LoVo (cell line): Measurements from ENCODE around the gene KIF16B.
"Not testable (repeated sequence)": the region's sequence is repeated elsewhere in the genome, so short reads cannot be mapped to it uniquely, and the experiment has no call there.

Experiments used
- DNase-seq: peaks from one replicate; pipeline ENCODE4 v3.0.0-alpha.2; 2016; ENCODE audit warnings: low spot score

KIF16B gene

DNA sequence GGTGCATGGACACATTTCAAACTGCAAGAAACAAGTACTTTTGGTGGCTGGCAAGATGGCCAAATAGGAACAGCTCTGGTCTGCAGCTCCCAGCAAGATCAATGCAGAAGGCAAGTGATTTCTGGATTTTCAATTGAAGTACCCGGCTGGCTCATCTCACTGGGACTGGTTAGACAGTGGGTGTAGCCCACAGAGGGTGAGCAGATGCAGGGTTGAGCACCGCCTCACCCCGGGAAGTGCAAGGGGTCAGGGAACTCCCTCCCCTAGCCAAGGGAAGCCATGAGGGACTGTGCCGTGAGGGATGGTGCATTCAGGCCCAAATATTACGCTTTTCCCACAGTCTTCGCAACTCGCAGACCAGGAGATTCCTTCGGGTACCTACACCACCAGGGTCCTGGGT is 53.6 kb downstream of the KIF16B start:
- DNase-seq, result not testable (repeated sequence)

DNA sequence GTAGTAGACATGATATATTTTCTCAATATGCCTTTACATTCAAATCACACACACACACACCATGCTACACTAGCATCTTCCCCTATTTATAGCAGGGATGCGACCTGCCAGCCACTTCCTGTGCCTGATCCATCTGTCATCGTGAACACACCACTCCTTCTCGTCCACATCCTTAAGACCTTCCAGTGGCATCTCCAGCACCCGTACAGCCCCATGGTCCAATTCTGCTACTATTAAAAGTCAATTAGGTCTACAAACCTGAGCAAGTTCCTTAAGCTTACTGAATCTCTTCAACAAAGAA is 54.5 kb downstream of the KIF16B start:
- DNase-seq, result no peak

DNA sequence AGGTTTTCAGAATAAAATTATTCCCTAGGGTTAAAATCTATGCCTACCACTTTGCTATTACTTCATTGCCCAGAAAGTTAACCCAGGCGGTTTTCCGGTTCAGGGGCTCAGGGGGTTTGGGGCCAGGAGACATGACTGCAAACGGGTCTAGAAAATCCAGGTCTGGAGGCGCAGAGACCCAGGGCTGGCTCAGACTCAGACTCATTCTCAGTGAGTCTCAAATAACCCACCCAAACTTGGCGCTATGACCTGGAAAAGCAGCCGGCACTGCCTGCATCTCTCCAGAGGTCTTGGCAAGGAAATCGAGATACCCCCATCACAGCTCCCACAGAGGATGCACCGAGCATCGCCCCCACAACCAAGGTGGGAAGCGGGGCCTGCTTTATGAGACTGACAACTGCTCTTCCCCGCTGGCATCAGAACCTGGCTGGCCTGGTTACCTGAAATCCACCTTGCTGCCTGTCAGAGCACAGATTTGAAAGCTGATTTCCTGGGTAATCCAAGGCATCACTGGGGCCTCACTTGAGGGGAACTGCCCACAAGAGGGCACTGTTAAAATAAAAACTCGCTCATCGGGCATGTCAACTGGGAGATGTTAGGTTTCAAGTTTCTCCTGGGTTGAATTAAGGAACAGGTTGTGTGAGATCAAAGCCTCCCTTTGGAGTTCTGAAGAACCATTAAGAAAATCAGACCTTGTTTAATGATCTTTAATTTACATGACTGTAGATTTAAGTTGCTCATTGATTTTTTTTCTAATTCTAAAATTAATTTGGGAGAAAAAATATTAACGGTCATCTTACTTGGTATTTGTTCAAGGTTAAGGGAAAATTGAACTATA is 55.1 kb downstream of the KIF16B start:
- peak; percentile 50 for DNase-seq

DNA sequence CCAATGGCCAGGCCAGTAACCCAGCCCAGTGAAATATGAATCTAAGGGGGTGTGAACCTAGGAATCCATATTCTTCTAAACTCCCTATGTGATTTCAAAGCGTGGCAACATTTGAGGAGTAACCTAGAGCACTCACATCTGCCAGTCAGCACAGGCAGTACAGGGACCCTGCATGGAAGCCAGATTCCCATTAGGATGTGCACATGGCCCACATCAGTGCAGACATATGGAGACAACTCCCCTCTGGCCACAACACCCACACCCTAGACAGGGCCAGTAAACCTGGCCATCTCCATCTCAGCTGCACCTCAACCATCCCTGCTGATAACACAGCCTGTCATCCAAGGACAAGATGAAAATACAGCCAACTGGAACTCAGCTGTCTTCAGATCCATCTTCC is 56.5 kb downstream of the KIF16B start:
- DNase-seq, result no peak

DNA sequence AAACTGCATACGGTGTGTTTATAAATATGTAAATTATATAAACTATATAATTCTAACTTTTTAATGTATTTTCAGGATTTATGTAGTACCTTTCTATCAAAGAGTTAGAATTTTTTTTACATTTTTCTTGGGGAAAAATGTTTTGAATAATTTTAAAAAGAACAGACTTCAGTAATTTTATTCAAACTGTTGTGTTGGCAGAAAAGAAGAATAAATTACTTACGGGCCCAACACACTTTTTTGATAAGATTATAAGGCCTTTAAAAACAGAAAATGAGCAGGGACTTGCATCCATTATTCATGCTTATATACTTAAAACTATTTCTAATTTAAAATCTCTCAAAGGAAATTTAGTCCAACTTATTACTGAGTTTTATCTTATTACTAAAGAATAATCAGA is 58.2 kb downstream of the KIF16B start:
- DNase-seq, result no peak

DNA sequence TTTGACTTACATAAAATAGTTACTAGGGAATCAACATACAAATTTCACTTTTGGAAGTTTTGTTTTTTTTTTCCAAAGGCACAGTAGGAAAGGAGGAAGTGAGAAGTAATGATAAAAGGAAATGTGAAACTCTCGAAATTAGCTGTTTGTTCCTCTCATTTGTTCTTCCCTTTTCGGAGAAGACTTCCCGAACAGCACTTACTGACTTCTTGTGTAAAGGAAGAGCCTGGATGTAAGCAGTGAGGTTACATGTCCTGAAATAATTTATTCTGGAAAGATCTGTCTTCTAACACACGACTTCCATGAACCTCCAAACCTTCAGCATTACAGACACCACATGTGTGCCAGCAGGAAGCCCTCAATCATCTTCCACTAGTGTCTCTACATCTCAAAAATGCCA is 59.1 kb downstream of the KIF16B start:
- DNase-seq, result no peak

DNA sequence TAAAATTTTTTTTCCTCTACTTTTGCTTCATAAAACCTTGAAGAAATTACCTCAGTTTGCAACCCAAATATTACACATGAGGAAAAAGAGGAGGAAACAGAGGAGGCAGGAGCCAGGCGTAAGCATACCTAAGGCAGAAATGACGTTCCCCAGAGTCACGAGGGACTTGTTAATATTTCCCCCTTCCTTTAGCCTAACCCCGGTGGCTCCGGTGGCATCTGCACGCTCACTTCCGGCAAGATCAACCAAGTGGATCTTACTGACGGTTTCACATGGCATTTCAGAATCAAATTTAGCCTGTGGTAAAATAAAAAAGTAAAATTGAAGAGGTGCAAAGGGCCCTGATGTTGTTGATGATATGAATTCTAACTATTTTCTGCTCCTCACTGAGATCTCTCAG is 67.4 kb downstream of the KIF16B start:
- no peak for DNase-seq

DNA sequence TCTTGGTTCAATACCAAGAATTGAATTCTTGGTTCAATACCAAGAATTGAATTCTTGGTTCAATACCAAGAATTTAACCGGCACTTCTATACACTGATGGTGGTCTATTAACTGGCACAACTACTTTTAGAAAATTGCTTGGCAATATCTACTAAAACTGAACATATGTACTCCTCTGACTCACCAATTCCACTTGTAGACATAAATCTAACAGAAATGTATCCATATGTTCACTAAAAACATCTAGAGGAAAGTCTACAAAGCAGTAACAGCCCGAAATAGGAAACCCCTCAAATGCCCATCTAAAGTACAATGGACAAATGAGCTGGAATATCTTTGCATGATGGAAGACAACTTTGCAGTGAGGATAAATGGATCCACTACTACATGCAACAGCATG is 71.9 kb downstream of the KIF16B start:
- DNase-seq, result no peak

DNA sequence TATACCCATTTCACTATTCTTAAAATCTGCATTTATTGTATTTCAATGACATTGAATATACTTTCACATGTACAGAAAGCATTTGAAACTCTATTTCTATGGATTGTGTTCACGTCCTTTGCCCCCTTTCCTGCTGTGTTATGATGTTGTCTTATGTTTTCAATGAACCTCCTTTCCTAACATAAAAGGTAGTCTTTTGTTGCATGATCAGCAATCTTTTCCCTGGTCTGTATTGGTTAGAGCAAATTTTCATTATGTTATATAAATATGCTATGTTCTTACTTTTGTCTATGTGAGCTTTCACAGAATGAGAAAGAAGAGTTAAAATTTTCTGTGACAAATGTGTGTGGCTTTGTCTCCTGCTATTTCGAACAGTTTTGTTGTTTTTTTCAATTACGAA is 73.1 kb downstream of the KIF16B start:
- DNase-seq, result no peak

DNA sequence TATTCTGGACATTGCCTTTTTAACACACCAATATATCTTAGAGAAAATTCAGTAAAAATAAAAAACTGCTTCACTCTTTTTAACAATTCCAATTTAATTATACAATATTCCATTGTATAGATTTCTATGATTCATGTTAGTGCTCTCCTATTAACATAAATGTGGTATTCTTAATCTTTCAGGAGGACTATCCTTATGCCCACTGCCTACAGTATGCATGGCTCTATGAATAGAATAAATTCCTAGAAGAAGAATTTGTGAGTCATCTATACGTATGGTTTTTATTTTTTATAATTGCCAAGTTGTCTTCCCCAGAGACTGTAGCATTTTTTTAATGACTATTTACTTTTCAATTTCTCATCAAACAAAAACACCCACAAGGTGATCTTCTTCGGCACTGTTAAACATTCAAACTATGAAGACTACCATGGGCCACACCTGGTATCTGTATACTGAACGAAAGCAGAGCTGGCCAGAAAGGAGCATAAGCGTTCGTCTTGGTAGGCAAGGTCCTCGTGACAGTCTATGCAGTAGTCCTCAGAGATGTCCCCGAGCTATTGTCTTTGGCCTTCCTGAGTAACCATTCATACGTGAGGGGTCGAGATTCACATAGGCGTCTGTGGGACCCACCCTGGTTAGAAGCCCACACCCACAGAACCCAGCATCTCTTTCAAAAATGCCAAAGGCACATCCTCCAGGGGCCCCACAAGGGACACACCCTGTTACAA is 74.6 kb downstream of the KIF16B start:
- DNase-seq, result no peak

DNA sequence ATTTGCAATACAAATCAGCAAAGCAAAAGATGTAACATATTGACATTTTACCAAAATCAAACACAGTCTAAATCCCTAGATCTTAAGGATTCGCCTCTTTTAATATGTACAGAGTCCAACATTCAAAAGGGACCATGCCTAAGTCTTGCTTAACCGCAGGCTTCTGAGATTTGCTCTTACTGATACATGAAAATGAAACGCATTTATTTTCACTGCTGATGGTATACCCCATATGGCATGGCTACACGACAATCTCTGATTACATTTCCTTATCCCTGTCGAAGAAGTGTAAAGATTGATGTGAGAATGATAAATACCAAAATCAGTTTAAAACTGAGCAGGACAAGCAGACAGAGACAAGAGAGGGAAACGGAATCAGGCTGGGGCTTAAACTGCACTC is 75.4 kb downstream of the KIF16B start:
- no peak for DNase-seq

DNA sequence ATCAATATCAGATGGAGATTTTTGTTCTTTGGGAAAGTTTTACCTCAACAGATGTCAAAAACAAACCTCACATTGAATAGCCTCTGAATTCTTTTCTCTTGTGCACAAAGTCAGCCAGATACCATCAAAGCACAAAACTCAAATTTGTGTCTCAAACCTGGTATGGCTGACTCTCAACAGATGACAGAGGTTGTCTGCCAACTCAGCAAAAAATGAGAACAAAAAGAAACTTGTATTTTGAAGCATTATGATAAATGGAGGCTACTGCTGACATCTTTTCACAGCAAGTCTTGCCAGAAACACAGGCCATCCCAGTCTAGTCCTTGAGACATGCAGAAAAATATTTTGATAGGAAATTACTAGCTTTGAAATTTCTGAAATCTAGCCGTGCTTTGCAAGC is 79.8 kb downstream of the KIF16B start:
- no peak for DNase-seq

DNA sequence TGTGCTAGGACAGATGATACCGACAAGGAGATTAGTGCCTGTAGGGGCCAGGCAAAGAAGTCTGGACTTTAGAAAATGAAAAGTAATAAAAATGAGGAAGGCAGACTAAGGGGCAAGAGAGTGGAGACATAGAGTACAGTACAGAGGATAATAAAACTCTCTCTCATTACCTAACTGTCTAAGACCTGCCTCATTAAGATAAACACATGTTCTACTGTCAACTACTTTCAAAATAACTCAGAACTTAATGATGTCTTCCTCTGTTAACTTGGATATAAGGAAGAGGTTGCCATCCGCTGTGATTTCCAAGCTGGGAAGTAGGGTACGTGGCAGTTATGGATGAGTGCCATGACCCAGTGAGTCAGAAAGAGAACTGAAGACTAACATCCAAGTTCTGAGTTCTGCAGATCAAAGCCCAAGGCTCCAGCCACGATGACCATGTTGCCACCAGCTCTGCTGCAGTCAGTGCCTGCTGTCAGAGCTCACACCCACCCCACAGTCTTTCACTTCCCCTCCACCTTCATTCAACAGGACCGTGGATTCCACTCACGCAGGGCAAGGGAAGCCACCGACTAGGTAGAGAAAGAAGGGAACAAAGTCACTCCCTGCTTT is 81.8 kb downstream of the KIF16B start:
- DNase-seq, result no peak

DNA sequence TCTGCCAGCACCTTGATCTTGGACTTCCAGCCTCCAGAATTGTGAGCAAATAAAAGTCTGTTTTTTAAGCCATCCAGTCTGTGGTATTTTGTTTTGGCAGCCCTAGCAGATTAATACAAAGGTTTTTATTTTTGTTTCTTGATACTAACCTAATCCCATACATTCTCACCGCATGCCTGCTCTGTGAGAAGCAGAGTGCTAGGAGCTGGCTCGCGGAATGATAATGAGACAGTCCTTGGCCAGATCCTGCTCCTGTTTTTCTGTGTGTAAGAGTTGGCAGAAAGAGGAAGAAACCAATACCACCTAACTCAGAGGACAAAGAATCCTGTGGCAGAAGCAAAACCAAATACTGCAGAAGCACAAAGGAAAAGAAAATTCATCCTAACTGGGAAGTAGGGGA is 82.6 kb downstream of the KIF16B start:
- DNase-seq, result no peak

DNA sequence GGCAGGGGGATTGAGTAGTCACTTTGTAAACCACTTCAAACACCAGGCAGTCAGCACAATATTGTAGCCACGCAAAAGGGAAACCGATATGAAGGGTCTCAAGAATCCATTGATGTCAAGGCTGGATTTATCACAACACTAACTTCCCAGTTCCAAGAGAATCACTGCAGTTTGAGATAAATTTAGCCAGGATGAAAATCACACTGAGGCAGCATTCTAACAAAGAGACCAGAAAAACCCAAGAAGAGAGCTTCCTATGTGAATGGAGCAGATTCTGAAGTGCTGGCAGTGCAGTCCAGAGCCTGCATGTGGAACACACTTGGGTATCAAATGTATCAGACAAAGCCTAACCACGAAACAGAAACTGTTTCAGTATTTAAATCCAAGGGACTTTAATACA is 84.6 kb downstream of the KIF16B start:
- DNase-seq, result no peak

DNA sequence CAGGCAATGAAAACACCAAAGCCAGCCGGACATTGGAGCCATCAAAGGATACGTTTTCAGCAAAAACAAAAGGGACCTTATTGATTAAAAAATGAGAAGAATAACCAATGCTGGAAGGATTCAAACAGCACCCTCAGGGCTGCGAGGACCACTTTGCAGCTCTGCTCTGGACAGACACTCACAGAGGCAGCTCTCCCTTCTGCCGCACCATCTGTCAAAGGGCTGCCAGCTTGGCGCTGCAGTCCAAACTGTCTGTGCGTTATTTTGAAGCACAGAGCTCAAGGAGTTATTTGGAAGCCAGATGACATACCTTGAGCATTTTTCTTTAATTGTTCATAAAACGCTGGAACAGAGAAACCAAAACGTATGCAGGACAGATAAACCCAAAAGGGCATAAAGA is 85.2 kb downstream of the KIF16B start:
- DNase-seq, result no peak

DNA sequence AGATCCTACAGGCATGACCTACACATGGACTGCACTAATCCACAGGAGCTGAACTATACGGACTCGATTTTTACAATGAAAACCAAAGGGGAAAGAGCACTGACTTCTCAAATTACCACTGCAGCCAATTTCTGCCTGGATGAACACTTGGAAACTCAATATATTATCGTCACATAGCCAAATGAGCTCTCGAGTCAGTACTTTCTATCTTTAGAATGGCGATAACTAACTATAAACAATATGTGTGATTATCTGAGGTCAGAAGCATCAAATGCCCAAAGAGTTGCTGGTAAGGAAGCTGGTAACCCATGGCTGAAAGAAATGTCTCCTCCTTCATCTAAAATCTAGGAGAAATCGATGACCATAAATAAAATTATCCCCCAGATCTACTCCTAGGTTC is 86.7 kb downstream of the KIF16B start:
- no peak for DNase-seq

DNA sequence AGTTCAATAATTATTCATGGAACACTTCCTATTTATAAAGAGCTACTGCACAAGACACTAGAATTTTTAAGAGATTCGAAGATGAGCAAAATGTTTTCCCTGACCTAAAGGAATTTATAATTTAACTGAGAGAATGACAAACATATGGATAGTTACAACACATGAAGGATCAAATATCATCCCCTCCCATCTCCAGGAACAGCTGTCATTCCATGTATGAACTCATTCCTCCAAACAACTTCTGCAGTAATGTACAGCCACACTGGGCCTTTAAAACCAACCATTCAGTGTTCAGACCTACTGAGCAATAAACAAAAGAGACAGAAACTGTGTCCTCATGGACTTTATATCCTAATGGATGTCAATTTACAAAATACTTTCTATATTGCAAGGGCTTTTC is 87.8 kb downstream of the KIF16B start:
- DNase-seq, result no peak

DNA sequence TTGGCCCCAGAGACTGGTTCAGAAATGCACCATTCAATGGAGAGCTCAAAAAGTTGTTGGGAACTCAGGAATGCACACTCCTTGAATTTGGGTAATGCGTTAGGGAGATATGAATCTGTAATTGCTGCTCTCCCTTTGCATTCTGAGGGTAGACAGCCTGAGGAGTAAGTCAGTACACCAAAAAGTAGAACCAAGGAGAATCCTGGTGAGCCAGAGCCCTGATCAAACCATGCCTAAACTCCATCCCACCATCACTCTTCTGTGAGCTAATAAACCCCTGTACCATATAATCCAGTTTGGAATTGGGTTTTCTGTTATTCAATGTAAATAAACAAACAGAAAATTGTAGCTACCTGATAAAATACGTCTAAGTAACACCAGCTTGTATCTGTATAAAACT is 90.2 kb downstream of the KIF16B start:
- DNase-seq, result no peak

DNA sequence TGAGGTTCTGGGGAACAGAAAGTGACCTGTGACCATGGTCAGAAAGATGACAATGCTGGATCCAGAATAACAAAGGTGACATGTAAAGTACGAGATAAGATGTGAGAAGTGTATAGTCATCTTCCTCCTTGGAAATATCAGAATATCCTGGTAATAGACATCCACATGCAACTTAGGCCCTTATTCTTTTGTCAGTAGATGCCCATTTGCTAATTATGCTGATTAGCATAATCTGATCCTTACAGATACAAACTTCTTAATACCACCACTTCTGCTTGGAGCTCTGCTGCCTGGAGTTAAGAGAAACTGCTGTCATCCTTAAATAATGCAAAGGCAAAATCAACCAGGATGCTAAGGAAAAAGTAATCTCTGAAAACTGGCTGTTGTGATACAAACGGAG is 91.3 kb downstream of the KIF16B start:
- DNase-seq, result no peak

DNA sequence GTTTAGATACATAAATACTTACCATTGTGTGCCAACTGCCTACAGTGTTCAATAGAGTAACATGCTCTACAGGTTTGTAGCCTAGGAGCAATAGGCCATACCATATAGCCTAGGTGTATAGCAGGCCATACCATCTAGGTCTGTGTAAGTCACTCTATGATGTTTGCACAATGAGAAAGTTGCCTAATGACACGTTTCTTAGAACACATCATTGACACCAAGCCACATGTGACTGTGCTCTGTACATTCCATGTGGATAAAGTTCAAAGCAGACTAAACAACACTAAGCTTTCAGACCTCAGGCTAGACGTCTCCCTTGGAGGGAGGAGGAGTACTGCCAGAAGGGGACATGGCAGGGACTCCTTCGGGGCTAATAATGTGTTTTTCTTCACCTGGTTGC is 93.6 kb downstream of the KIF16B start:
- no peak for DNase-seq

DNA sequence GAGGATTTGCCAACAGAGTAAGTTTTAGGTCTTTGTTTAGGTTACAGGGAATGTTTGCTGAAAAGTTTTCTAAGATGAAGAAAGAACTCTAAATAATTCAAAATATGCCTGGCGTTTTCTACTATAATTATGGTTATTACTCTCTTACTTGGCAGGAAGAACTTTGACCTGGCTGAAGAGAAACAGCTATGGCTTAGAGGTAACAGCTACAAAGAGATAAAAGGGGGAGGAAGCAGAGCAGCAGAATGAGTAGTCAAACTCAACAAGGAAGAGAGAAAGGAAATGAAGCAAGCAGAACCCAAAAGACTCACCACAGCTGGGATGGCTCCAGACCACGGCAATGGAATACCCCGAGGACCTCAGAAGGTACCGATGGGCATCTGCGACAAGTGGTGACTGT is 95.6 kb downstream of the KIF16B start:
- no peak for DNase-seq

DNA sequence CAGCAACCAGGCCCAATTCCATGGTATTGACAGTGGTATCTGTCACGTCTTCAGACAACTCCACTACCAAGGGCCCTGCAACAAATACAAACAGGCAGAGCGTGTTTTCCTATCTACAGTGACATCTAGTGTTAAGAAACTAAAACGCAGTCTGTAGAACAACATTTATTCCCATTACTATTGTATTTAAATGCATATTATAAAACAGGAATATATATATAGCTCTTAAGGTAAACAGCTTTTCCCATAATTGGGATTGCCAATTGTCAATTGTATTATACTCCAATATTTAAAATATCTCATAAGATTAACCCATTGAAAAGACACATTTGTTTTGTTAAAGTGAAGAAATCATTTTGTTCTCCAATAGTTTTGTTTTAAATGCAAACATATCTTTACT is 97.2 kb downstream of the KIF16B start:
- DNase-seq, result peak; percentile 46

DNA sequence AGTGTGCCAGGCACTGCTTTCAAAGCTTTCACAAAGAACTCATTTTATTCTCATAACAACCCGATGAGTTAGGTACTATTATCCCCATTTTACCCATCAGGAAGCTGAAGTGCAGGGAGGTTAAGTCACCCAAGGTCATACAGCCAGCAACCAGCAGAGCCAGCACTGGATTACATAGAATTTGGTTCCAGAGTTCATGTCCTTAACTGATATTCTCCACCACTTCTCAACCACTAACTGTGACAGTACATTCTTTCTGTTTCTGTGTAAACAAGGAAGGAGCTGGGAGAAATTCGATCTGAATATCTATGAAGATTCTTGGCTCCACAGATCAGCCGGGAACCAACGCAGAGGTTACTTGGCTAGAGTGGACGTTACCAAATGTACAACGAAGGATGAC is 98.0 kb downstream of the KIF16B start:
- DNase-seq, result no peak
